ENCODE data around the gene COLQ. TPM values are rescaled to one million over a fixed set of nuclear protein-coding genes. Genes with fewer than 3 reads are reported as not detected.
A peak's percentile ranks its signal among the peaks of the same experiment; 100 is the strongest.

The COLQ gene
- total RNA-seq, 4 donors from 2014 or later: 0.53 to 13.2 (median 2.6) TPM

DNA sequence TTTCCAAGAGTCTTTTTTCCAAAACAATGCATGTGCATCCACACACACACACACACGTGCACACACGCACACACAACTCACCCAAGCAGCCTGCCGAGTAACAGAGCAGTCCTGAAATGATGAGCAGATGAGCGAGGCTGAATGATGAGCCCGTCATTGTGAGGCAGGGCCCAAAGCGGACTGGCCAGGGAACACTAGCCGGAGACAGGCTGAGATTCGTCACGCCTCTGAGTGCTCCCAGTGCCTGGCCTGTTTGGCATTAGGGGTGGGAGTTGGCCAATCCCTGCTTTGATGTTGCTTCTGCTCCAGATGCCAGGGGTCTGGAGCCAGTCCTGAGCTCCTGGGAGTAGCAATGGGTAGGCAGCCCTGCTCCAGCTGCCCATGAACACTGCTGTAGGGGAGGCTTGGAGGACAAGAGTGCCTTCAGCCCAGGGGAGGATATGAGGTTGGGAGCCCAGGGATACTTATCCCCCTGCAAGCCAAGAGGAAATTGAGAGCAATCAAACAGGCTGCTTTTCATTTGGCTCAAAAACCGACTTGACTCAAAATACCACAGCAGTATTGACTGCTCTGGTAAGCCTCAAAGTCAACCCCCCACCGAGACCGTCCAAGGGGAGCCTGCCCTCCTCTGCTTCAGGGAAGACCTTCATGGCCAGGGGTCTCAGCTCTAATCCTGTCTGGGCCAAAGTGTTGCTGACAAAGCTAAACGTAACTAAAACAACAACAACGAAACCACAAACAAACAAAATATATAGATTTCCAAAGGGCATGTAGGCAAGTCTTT, 22.9 kb downstream of the COLQ start:
- Histone ChIP-seq H3K27ac (no peak overlapping the region), H3K27me3 (no peaks in the 10 kb centered on the region), H3K4me1 (no peaks in the 10 kb centered on the region), H3K4me3 (no peak overlapping the region), H3K36me3 (no peaks in the 10 kb centered on the region), H3K9me3 (no peaks in the 10 kb centered on the region)
- DNase-seq: no peak
- TF ChIP-seq CTCF (IDR thresholded peaks at IDR 0.05) (no peak), POLR2A (IDR thresholded peaks at IDR 0.05) (no peak)

DNA sequence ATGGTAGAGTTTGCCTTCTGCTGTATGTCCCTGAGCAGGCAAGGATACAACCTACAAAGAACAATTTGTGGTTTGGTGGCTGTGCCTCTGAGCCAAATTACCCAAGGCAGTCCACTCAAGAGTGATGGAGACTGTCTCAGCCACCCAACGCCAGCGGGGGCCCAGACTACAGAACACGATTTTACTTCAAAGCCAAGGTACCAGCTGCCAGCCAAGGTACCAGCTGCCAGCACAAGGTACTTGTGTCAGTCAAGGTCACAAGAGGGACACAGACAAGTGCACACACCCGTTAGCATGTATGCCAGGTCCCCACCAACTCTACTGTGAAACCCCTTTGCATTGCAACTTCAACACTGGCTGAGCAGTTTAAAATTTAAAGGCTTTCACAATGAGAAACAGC, 23.5 kb downstream of the COLQ start:
- Histone ChIP-seq H3K4me1 (no peaks in the 10 kb centered on the region), H3K27ac (no peak overlapping the region), H3K27me3 (no peaks in the 10 kb centered on the region), H3K4me3 (no peak overlapping the region), H3K36me3 (no peaks in the 10 kb centered on the region), H3K9me3 (no peaks in the 10 kb centered on the region)
- DNase-seq: no peak
- TF ChIP-seq POLR2A (IDR thresholded peaks at IDR 0.05) (no peak), CTCF (IDR thresholded peaks at IDR 0.05) (no peak)

GRCh38 chr3:15496341-15496664, 25.2 kb downstream of the COLQ start:
- Histone ChIP-seq H3K4me3 (no peak overlapping the region), H3K36me3 (no peaks in the 10 kb centered on the region), H3K27ac (peak overlapping the region in 1 of 4 donors; percentile 31), H3K4me1 (no peaks in the 10 kb centered on the region), H3K27me3 (no peaks in the 10 kb centered on the region), H3K9me3 (no peaks in the 10 kb centered on the region)
- TF ChIP-seq POLR2A (IDR thresholded peaks at IDR 0.05) (no peak), CTCF (IDR thresholded peaks at IDR 0.05) (no peak)
- DNase-seq: no peak

DNA sequence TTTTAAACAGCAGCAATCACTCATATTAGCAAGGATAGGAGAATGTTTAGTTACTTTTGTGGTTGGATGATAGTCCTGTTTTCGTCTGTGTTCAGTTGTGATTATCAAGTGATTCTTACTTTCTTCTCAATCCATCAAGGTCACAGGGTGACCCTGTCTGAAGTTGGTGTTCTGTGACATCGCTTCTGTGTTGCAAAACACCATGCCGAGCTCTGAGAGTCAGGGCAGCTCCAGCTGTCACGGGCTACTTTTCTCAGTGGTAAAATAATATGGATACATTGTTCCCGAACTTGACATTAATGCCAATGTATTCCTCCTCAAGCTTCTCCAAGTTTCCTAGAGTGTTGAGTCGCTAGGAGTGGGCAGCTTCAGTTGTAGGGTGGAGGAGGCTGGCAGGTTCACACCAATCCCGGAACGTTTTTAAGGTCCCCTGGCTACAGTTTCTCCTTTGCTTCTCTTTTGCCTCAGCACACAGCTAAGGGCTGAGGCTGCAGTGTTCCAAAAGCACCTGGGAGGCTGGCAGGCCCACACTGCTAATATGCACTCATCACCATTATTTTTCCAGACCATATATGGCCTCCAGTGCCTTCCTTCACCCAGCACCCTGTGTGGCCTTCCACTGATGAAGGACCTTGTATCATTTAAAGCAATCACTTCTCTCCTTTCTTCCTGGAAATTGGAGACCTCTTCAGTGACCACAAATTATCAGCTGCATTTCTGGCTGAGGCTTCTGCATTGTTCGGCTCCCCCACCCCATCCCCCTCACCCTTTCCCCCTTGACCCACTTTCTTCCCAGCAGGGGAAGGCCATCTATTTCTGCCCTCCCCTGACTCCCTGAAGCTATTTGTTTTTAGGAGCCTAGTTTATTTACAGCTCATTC, 25.8 kb downstream of the COLQ start:
- H3K27ac ChIP-seq: peak overlapping the region in 1 of 4 donors; percentile 31
- TF ChIP-seq POLR2A (IDR thresholded peaks at IDR 0.05): no peak
- no peak for TF ChIP-seq CTCF (IDR thresholded peaks at IDR 0.05)
- no peaks in the 10 kb centered on the region for H3K4me1 ChIP-seq
- H3K9me3 ChIP-seq: no peaks in the 10 kb centered on the region
- no peaks in the 10 kb centered on the region for H3K36me3 ChIP-seq
- DNase-seq: no peak
- H3K4me3 ChIP-seq: no peak overlapping the region
- no peaks in the 10 kb centered on the region for H3K27me3 ChIP-seq

DNA sequence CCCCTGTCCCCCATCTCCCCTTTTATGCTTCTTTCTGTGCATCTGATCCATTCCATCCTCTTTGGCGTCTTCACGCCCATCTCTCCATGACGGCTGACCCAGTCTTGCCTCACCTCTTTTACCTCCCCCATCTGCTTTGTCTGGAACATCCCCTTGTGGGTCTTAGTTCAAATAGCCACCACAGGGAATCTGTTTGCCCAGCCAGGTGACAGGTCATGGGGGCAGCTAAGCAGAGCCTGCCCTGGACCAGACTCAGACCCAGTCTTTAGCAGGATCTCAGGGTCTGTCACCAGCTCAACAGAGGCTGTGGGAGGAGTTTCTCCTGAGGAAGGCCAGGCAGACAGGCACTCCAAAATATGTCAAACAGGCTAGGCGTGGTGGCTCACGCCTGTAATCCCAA, 28.1 kb downstream of the COLQ start:
- H3K27me3 ChIP-seq: no peaks in the 10 kb centered on the region
- H3K9me3 ChIP-seq: no peaks in the 10 kb centered on the region
- TF ChIP-seq POLR2A (IDR thresholded peaks at IDR 0.05) (no peak), CTCF (IDR thresholded peaks at IDR 0.05) (no peak)
- H3K4me1 ChIP-seq: no peaks in the 10 kb centered on the region
- DNase-seq: no peak
- H3K27ac ChIP-seq: no peak overlapping the region
- H3K36me3 ChIP-seq: no peaks in the 10 kb centered on the region
- H3K4me3 ChIP-seq: no peak overlapping the region
